Sciatic nerve (tissue), 2 donors: ENCODE data around the gene WDFY1. TPM values are rescaled to one million over a fixed set of nuclear protein-coding genes. Genes with fewer than 3 reads are reported as not detected.
"Not testable (repeated sequence)": the region's sequence is repeated elsewhere in the genome, so short reads cannot be mapped to it uniquely, and the experiment has no call there.

ENCODE experiments used
- ATAC-seq: fragments of 200-7000 bp; cut with Tn5 transposase; one replicate; pipeline ENCODE4 v1.9.1; 2020; ENCODE audit warnings: mild to moderate bottlenecking, moderate library complexity
- DNase-seq: peaks from one replicate; pipeline ENCODE4 v3.0.0-alpha.2; 2020; ENCODE audit warnings: low spot score
- intact Hi-C: fragments of 100-400 bp; cut with DNase I; formaldehyde crosslinking; loops from one replicate; pipeline ENCODE4 v1.14.2; 2022
- total RNA-seq: library from RNA; stranded (reverse); fragmentation: NEBNext Ultra II Directional; extraction: Animal tissue kit (Norgen Biotek cat#: 25700); gene quantifications from one replicate; pipeline ENCODE4 v1.2.1, GENCODE V29; 2021
- donor health status: DM: no; HTN: no; CAD: no.
- donor health status: DM: no; HTN: no; CAD: no.

WDFY1 gene
- total RNA-seq, 1 donor from 2014 or later = 48.6 TPM

DNA sequence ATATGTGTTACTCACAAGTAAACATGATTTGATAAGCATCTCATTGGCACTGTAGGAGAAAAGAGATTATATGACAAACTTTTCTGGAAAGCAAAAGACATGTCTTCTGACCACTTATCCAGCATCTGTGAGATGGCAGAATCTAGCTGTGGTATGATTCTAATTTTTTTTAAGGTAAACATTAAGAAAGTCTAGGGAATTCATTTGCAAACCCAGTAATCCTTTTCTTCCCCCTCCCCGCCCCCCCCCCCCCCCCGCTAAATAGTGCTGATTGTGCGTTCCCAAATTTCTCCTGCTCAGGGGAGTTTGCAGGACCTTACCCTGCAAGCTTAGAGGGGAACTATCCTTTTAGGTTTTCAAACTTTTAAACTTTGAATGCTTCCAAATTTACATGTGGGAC lies 24.2 kb upstream of the WDFY1 start:
- no peak for DNase-seq
- no peak for ATAC-seq
- intact Hi-C loops = no loop called here

DNA sequence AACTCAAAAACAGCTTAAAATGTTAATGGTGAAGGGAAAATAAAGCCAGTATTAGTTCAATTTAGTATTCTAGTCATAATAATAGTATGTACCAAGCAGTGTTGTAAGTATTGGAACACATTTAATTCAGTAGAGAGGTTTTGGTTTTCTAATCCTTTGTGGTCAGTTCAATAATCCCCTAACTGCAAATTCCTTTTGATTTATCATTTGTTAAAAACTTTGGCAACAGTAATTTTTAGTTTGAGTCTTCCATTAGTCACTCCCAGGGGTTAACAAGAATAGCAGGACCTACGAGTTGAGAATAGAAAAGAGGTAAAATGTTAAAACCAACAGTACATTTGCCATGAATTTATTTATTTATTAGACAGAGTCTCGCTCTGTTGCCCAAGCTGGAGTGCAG lies 22.8 kb upstream of the WDFY1 start:
- ATAC-seq (no peak), DNase-seq (no peak)
- intact Hi-C loops = no loop called here

DNA sequence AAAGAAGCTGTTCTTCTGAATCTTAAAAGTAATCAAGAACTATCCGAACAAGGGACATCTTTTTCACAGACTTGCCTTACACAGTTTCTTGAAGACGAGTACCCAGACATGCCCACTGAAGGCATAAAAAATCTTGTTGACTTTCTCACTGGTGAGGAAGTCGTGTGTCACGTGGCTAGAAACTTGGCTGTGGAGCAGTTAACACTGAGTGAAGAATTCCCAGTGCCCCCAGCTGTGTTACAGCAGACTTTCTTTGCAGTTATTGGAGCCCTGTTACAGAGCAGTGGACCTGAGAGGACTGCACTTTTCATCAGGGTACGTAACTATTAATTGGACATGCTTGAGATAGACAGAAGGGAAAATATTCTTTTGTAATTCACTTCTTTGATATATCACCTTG lies 14.6 kb upstream of the WDFY1 start:
- no peak for ATAC-seq
- intact Hi-C loops = no loop called here
- DNase-seq = peak; percentile 67

DNA sequence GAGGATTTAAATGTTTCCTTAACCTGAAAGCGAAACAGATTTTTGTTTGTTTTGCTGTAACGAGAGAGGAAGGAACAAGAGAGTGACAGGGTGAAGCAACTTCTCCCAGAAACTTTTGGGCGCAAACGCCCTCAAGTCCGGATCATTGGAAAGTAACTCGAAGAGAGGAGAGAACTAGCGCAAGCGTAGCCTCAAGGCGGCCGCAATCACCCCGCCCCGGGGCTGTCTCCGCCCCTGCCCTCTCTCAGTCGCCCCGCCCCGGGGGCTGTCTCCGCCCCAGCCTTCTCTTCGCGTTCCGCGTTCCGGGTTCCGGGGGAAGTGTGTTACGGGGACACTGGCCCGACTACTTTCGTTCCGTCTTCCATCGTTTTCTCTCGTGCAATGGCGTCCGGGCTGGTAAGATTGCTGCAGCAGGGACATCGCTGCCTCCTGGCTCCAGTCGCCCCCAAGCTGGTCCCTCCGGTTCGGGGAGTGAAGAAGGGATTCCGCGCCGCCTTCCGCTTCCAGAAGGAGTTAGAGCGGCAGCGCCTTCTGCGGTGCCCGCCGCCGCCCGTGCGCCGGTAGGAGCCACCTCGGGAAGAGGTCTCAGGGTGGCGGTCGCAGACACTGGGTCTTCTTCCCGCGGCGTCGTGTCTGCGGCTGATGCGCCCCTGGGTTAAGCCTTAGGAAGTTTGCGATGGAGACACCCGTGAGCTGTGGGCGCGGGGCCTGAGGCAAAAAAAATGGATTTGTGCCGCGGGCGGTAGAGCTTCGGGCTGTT lies 12.1 kb upstream of the WDFY1 start, which contains the start of gene MRPL44:
Gene MRPL44 (plus strand): TSS at position 372 of the 760 bp plus-strand sequence. CDS start 10 bp downstream, at position 382.
- ATAC-seq (peak; percentile 100), DNase-seq (peak; percentile 99)
- intact Hi-C loops = no loop called here

DNA sequence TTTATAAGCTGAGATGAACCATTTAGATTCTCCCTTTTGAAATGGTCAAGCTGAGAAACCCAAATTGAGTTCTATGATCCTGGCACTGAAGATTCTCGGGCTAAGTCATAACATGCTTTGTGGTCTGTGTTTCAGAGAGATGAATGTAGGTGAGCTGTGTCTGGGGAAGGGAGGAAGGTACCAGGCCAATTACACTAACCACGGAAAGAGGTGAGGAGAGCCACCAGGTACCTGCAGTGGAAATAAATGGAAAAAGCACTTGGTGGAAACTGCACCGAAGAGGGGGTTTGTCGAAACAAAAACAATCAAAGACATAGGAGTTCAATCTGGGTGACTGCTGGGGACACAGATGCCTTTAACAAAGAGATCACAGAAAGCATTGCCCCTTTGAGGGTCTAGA lies 11.2 kb upstream of the WDFY1 start:
- intact Hi-C loops = no loop called here
- no peak for ATAC-seq

DNA sequence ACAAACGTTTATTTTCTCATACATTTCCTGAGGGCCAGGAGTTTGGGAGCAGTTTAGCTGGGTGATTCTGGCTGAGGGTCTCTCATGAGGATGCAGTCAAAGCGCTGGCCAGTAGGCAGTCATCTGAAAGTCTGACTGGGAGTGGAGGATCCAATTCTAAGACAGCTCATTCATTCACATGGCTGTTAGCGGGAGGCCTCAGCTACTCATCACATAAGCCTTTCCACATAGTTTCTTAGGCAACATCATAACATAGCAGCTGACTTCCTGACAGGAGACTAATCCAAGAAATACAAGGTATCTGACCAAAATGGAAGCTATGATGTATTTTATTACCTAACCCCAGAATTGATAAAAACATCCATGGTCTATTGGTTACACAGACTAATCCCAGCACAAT lies 9.3 kb upstream of the WDFY1 start:
- DNase-seq (no peak), ATAC-seq (no peak)

More for the DNA sequence above, 11.2 kb upstream of the WDFY1 start:
- no peak for DNase-seq

DNA sequence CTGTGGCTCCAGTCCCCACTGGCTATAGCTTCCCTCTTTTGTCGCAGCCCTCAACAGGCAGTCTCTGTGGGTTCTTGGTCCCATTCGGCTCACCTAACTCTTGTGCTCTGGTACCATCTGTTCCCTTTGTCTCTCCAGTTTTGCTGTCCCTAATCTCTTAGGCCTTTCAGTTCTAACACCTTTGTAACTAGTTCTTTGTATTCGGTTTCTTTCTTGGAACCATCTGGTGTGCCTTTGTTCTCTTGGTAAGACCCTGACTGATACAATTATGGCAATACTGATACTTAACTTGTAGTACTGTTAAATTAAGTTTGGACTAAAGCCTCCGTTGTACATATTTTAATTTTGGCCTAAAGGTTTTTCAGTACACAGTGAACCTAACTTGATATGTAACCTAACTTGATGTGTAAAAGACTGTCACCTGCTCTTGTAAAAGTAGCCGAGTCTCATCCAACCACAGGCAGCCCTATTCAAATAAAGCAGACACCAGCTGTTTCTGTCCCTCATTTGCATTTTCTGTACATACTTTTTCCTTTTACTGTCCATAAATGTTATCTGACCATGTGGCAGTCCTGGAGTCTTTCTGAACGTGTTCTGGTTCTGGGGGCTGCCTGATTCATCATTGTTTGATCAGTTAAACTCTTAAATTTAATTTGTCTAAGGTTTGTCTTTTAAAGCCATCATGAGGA lies 7.3 kb upstream of the WDFY1 start:
- no peak for DNase-seq
- intact Hi-C loops = no loop called here
- ATAC-seq = no peak

More for the DNA sequence above, 9.3 kb upstream of the WDFY1 start:
- intact Hi-C loops = no loop called here

DNA sequence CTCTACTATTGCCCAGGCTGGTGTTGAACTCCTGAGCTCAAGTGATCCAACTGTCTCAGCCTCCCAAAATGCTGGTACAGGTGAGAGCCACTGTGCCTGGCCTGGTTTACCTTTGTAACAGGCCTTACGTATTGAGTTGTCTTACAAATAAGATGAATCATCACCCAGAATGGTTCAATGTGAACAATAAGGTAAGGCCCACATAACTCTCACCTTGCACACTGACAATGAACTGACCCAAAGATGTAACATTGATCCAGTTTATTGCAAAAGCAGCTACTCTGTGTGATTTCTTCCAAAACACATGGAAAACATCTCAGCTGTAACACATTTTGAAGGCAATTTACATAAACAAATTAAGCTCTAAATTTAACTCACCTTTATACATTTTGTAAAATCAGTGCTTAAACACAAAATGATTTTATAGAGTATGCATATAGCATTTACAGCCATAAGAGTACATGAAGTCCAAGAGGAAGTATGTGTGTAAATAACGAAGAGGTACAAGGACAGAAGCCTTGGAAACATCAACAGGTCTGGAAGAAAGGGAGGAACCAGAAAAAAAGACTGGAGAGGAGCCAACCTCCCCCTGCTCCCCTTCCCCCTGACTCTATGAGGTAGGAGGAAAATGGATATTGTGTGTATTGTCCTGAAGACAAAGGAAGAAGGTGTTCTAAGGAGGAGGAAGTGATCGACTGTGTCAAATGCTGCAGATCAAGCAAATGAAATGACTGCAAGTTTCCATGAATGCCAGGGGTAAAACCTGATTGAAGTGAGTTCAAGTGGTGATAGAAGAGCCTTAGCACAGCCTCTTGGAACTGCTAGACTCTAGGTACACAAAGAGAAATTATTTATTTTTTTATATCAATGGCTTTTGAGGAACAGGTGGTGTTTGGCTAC lies 5.6 kb upstream of the WDFY1 start:
- no peak for DNase-seq
- intact Hi-C loops = no loop called here
- ATAC-seq = no peak

DNA sequence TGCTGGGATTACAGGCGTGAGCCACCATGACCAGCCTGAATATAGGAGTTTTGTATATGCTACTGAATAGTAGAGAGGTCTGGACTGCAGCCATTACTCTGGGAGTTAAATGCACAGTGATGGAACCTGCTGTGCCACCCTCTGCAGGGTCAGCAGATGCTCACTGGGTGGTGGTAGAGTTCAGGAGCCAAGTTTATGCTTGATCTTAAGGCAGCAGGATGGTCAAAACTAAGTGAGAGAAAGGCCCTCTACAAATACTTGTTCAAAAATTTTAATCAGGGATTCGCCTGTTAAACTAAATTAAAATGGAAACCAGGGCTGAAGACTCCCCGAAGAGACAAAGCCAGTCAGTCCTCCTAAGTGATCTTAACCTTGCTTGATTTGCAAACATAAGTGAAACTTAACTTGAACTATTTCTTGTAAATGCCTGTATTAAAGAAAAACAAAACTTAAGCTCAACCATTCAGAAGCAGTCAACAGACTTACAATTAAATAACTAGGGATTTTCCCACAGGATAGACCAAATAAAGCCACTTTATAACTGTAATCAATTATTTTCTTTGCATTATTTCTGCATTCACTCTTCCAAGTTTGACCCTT lies 4.2 kb upstream of the WDFY1 start:
- intact Hi-C loops = no loop called here
- DNase-seq (no peak), ATAC-seq (no peak)

DNA sequence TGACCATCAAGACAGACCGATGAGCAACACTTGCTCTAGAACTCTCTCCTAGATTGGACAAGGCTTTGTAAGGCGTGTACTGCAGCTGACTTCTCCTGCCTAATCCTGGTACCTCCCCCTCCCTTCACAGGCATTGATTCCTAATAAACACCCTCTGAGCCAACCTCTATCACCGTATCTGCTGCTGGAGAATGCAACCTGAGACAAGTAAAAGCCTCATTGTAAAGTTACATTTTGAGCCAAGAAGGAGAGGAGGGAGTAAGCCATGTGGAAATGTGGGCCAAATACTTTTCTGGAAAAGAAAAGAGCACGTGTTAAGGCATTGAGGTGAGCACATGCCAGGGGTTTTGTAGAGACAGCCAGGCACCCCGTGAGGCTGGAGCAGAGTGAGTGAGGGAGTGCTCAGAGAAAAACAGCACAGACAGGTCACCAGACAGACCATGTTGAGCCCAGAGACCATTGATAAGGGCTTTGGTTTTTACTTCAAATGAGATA lies 2.6 kb upstream of the WDFY1 start:
- no peak for DNase-seq
- intact Hi-C loops = no loop called here
- ATAC-seq = no peak

DNA sequence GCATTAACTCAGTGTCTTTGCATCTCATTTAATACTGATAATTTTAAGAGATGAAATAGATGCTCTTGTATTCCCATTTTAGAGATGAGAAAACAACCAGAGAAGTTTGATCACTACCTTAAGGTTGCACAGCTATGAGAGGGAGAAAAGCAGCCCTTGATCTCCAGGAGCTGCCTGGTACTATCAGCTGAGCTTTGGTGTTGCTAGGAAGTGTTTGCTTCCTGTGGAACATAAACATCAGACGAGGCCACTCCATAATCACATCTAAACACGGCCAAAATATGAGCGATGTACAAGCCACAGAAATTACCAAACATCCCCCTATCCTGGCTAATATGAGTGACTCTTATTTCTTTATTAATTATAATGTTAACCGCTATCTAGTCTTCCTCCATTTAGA lies 620 bp upstream of the WDFY1 start:
- ATAC-seq = no peak
- DNase-seq = no peak
- intact Hi-C loops = no loop called here

DNA sequence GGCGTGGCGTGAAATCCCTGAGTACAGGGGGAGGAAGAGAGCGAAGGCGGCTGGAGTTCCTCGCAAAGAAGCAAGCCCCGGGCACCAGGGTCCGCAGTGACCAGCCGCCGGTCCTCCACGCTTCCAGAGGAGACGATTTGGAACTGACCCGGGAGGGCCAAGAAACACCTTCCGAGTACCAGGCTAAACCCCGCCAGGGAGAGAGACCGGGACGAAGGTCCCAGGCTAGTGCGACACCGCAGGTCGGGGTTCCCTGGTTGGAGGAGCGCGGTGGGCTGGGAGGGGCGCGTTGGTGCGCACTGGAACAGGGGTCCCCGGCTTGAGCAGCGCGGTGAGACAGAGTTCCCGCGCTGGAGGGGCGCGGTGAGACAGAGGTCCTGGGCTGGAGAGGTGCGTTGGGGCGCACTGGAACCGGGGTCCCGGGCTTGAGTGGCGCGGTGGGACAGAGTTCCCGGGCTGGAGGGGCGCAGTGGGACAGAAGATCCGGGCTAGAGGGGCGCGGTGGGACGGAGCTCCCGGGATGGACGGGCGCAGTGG lies 901 bp downstream of the WDFY1 start:
- intact Hi-C loops = no loop called here
- ATAC-seq (peak; percentile 63), DNase-seq (peak; percentile 69)

DNA sequence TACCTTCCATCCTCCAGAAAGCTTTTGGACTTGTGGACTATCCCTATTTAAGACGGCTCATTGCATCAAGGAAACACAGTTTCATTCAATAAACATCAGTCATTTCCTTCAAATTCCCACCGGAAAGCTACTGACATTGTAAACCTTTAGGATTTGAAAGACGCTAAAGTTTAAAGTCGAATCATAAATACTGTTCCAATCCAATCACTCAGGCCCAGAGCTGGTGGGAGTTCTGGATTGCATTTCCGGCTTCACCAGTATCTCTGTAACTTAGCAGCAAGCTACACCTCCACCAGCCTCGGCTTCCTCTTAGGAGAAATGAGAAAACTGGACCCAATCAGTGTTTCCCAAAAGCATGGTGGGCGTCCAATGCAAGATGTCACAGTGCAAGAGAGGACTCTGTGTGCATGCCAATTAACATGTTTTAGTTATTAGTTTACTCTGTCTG lies 1.6 kb downstream of the WDFY1 start:
- ATAC-seq (peak; percentile 17), DNase-seq (no peak)
- intact Hi-C loops = no loop called here

DNA sequence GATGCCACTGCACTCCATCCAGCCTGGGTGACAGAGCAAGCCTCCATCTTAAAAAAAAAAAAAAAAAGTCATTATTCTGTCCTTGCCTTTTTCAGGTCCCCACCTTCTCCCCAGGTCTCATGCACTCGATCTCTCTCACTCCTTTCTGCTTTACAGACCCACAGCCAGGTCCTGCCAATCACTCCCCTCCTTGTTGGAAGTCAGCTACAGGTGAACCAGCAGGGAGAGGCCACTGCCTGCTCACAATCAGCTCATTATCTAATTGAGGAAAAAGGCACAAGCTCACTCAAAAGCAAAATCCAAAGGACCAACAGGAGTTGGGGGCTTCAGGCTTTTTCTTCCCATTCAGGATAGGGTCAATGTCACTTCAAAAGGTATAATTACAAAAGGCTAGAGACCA lies 2.0 kb downstream of the WDFY1 start:
- intact Hi-C loops = no loop called here
- no peak for ATAC-seq

DNA sequence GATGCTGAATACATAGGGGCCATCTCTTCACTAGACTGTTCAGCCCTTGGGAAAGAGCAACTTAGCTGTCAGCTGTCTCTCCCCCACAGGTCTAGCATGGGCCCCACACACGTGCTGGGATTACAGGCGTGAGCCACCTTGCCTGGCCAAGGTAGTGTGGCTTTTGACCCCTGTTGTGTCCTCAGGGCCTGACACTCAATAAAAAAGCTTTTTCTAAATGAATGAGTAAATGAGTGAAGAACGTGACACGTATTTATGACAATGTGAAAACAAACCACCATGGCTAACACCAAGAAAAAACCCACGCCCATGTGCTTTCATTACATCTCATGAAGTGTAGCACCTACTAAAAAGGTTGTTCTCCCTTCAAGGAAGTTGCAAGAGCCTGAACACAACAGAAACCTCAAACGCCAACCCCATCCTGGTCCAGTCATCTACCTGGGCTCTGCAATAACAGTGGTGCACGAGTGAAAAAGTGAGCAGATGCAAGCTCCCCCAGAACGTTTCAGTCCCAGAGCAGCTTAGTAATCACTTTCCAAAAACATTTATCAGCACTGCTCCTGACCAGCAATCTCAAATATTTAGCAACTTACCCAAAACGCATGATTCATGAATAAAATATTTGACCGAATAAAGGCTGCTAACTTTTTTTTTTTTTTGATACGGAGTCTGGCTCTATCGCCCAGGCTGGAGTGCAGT lies 3.4 kb downstream of the WDFY1 start:
- DNase-seq (no peak), ATAC-seq (no peak)
- intact Hi-C loops = no loop called here

More for the DNA sequence above, 2.0 kb downstream of the WDFY1 start:
- no peak for DNase-seq

DNA sequence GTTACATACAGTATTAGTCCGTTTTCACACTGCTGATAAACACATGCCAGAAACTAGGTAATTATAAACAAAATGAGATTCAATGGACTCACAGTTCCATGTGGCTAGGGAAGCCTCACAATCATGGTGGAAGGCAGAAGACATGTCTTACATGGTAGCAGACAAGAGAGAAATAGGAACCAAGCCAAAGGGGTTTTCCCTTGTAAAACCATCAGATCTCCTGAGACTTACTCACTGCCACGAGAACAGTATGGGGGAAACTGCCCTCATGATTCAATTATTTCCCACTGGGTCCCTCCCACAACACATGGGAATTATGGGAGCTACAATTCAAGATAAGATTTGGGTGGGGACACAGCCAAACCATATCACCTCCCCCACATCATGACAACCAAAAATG lies 5.7 kb downstream of the WDFY1 start:
- ATAC-seq, DNase-seq, intact Hi-C loops: not testable (repeated sequence)

DNA sequence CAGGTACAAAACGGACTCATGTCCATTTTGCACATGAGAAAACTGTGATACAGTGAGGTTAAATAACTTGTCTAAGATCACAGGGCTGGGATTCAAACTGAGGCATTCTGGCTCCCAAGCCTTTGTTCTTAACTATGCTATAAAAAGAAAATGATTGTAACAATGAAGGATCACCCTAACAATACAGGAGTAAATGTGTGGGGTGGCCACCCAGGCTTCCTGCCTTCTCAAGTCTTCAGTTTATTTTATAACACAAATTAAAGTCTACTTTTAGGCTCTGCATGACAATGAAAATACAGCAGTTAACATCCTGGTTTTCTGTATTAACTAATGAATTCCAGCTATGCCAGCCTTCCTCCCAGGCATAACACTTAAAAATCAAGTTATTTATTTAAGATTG lies 7.6 kb downstream of the WDFY1 start:
- no peak for DNase-seq
- intact Hi-C loops = no loop called here
- no peak for ATAC-seq

DNA sequence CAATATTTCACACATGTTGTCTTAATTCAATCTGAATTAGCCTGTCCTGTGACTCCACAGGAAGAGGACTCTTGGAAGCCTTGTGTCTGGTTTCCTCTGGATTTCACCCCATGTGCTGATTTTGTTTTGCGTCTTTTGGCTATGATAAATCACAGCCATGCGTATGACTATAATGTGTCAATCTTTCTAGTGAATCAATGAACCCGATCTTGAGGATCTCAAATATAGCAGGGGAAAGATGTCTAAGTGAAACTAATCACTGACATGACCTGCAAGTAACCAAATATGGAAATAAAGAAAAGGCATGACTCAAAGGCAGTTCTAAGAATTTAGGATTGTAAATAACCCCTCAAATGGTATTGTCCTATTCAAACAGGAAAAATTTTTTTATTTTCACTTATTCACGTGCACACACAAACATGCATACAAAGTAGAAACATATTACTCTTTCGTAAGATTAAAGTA lies 8.2 kb downstream of the WDFY1 start:
- DNase-seq (no peak), ATAC-seq (no peak)
- intact Hi-C loops = no loop called here
